SKM-1 (cell line): ENCODE results near the gene FRMD4A.
"Not testable (repeated sequence)": the region's sequence is repeated elsewhere in the genome, so short reads cannot be mapped to it uniquely, and the experiment has no call there.

Experiments used
- DNase-seq: peaks from one replicate; lab custom pipeline; 2025; ENCODE audit not compliant: unreplicated experiment; lab: John Stamatoyannopoulos, UW

FRMD4A gene

GRCh38 chr10:14158575-14158974 is 172.1 kb downstream of the FRMD4A start:
- no peak for DNase-seq

- DNase-seq, result no peak
Measured at GRCh38 chr10:14156104-14156503, 174.6 kb downstream of the FRMD4A start.

DNA sequence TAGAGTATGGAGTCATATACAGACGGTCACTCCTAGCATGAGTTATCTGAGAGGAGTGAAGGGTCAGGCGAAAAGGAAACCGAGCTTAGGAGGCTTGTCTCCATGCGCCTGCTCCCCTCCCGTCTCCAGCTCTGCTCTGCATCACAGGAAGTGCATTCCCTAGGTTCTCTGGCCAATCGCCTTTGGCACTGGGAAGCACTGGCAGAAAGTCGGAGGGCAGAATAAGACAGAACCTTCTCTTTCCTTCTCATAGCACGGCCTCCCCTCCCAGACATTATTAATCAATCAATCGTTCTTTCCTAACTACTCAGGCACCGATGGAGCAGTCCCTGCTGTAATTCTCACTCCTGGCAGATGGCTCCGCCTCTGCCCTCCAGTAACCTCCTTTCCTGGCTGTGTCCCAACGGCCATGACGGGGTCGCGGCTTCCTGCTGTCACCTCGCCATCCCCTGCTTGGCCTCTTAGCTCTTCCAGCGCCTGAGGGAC is 177.1 kb downstream of the FRMD4A start:
- no peak for DNase-seq

DNA sequence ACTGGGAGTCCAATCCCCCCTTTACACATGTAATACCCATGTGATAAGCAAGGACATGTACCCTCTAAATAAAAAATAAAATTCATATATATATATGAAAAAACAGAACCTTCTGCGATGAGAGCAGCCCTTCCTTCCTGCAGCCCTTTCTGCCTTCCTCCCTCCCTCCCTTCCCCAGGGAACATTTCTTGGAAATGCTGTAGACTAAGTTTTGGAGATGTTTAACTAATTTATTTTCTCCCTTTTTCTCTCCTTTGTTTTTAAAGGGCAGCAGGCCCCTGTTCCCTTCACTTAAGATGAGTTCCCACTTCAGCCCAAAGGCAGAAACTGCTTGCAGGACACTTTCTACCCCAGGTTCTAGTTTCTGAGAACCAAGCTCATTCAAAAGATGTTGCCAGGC is 179.2 kb downstream of the FRMD4A start:
- no peak for DNase-seq

- DNase-seq, result no peak
Measured at GRCh38 chr10:14150526-14150925, 180.2 kb downstream of the FRMD4A start.

DNA sequence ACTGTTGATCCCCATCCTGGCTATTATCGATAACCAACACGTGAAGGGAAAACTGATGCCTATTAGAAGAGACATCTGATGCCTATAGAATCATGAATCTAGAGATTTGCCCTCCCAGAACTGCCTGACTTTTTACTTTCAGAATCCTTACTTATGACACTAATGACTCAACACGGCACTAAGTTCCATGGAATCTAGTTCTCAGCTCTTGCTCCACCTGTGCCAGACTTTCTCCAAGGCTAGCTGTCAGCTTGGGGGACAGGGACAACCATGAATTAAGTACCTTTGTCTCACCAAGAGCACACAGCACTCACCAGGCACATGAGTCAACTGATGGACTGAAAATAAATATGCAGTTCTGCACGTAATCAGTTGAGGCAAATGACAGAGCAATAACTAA is 184.2 kb downstream of the FRMD4A start:
- no peak for DNase-seq

GRCh38 chr10:14146025-14146424 is 184.7 kb downstream of the FRMD4A start:
- no peak for DNase-seq

GRCh38 chr10:14144451-14144850 is 186.3 kb downstream of the FRMD4A start:
- DNase-seq, result no peak

GRCh38 chr10:14142606-14143250 is 188.0 kb downstream of the FRMD4A start:
- no peak for DNase-seq

DNA sequence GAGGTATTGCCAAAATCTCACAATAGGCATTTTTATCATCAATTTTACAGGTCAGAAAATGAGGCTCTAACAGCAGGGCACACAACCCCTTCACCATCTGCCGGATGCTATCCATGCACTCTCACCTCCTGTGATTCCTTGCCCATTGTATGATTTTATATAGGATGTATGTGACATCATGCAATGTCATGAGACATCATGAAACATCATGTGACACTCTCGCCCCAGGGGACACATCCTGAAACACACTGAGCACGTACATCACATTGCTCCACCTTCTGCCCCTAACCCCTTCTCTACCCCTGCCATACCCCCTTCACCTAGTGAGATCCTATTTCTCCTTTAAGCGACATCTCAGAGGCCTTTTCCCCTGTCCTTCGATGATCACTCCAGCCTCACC is 189.4 kb downstream of the FRMD4A start:
- no peak for DNase-seq

DNA sequence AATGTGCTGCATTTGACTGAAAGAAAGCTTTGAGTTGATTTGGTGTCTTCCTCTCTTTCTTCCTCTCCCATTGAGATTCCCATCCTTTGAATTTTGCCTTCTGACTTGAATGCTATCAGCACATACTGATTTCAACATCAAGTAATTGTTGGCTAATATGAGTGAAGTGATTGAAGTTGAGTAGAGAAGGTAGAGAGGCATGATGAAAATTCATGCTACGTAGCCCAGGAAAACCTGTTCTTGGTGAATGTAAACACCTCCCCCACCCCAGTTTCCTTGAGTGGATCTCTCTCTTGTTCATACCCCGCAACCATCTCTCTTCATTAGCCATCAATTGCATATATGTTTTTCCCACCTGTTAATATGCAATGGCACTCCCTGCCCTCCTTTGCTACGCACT is 193.3 kb downstream of the FRMD4A start:
- no peak for DNase-seq

GRCh38 chr10:14135196-14135595 is 195.5 kb downstream of the FRMD4A start:
- DNase-seq, result not testable (repeated sequence)

- no peak for DNase-seq
Measured at GRCh38 chr10:14134275-14134674, 196.4 kb downstream of the FRMD4A start.

- DNase-seq, result no peak
Measured at GRCh38 chr10:14131261-14131960, 199.3 kb downstream of the FRMD4A start.

GRCh38 chr10:14129770-14130169 is 201.0 kb downstream of the FRMD4A start:
- no peak for DNase-seq

GRCh38 chr10:14128519-14128918 is 202.2 kb downstream of the FRMD4A start:
- DNase-seq, result no peak

DNA sequence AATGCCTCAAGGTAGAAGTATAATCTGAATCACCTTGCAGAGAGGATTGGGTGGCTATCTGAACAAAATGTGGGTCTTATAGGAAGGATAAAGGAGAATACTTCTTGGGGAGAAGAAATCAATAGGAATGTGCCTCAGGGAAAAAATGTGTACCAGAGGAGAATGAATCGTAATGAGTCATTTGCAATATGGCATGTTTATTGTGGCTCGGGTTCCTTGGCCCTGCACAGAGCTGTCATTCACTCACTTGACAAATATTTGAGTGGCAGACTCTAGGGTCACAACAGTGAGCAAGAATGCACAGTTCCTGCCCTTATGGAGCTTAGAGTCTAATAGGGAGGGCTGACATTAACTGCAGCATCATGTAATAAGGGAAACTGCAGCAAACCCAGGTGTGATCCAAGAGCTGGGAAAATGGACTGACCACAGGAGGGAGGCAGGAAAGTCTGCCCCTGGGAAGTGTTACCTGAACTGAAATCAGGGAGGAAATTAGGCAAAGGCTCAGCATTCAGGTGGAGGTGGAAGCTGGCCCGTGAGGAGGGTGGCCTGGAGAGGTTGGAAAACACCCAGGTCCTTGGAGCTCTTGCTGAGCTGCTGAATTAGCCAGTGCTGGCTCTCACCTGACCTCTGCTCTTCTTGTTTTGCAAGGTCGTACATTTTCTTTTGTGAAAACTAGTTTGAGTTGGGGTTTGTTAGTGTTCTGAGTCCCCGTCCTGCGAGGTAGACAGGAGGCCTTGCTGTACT is 203.9 kb downstream of the FRMD4A start:
- no peak for DNase-seq

DNA sequence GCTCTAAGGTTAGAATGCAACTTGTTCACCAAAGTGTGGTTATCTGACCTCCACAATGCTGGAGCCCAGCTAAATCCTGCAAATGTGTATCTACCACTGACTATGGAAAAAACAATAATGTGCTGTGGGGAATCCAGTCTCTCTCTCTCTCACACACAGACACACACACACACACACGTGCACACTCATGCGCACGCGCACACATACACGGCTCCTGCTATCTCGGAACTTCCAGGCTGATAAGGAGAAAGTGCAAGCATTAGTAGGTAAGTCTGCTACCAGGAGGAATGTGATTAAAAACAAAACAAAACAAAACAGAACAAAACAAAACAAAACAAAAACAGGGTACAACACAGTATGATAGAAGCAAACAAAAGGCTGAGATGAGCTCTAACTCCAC is 205.2 kb downstream of the FRMD4A start:
- DNase-seq, result no peak

- DNase-seq, result no peak
Measured at GRCh38 chr10:14124941-14125340, 205.8 kb downstream of the FRMD4A start.

DNA sequence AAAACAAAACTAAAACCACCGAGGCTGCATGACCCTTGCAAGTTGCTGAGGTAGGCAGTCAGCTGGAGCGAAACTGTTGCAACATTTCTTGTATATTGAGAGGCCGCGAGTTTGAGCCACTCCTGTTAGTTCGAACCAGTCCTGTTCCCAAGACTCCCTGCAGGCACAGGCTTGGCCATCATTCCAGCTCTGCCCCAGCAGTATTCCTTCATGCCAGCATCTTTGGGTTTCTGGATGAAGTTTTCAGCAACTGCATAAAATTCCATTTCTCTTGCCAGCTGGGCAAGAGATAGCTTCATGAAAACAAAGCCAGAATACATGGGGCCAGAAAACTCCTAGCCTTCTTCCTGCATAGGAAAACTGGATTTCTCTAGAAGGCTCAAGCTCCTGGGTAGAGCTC is 207.6 kb downstream of the FRMD4A start:
- no peak for DNase-seq

DNA sequence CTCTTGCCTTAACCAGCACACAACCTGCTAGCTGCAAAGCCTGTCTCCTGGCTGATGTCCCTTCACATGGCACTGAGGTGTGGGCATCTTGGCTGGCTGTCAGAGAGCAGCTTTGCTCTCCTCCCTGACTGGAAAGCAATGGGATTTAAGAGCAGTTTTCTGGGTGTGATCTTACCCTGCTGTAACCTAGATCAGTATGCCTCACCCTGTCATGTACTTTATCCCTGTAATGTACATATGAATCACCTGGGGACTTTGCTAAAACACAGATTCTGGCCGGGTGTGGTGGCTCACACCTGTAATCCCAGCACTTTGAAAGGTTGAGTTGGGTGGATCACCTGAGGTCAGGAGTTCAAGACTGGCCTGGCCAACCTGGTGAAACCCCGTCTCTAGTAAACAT is 209.9 kb downstream of the FRMD4A start:
- DNase-seq, result no peak

DNA sequence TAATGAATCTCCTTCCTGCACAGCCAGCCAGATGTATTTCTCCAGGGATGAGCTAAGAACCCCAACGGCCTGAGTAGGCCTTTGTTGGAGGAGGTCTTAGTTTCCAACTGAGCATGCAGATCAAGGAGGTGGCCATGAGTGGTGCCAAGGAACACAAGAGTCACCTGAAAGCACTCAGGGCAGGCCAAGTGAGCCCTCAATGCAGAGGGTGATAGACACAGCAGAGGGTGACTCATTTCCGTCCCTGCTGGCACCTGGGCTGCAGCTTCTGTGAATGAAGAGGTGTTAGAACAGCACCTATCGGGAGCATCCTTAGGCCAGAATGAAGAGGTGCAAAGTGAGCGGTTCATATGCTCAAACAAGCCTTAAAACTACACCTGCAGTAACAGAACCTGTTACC is 211.8 kb downstream of the FRMD4A start:
- DNase-seq, result no peak
